HCT116 (cell line): ENCODE measurements around the gene RGS2. TPM values are rescaled to one million over a fixed set of nuclear protein-coding genes. Genes with fewer than 3 reads are reported as not detected.

ENCODE experiments used
- ATAC-seq: fragments of 200-7000 bp; cut with Tn5 transposase; 2 replicates; pipeline ENCODE4 v1.9.1; 2020; ENCODE audit warnings: mild to moderate bottlenecking, moderate library complexity
- BruUV-seq: library from RNA; stranded (reverse); fragments of 400-500 nt; replicated peaks from 2 replicates; lab custom pipeline; 2021; lab: Mats Ljungman, UMichigan
- CTCF ChIA-PET: fragments of 300-600 bp; sonication (Branson Sonifier 250); formaldehyde crosslinking; loops from one replicate; lab custom pipeline; 2021; ENCODE audit warnings: antibody characterized with exemption; lab: Charles Lee
- POLR2A ChIA-PET: fragments of 300-600, 350-600 bp; sonication (Branson Sonifier 250); formaldehyde crosslinking; loops from one replicate; lab custom pipeline; 2021; ENCODE audit warnings: antibody characterized with exemption; lab: Charles Lee
- RAD21 ChIA-PET, 2 experiments: fragments of 300-600 bp; sonication (Branson Sonifier 250); formaldehyde crosslinking; loops; one replicate each; lab custom pipeline; 2023; ENCODE audit warnings: low total read pairs in 2 of 2; ENCODE audit not compliant: uncharacterized antibody in 2 of 2, unreplicated experiment in 2 of 2, low non-redundant PET in 1 of 2; lab: Charles Lee
- DNase-seq: peaks from one replicate; pipeline ENCODE4 v3.0.0-alpha.2; 2010; ENCODE audit warnings: low read depth, low spot score
- H2AFZ ChIP-seq: fragments of 200-600 bp; shearing (Covaris generic), sonication (generic); 2 replicates; pipeline ENCODE4 v1.6.1; 2017; ENCODE audit warnings: low read depth, mixed run types, mixed read lengths, antibody characterized with exemption, low read length; ENCODE audit not compliant: poor library complexity, severe bottlenecking
- H3K27ac ChIP-seq: 2 replicates; pipeline ENCODE4 v1.5.1; 2012; ENCODE audit warnings: low read depth, low read length
- H3K27me3 ChIP-seq: fragments of 200-600 bp; sonication (generic); 2 replicates; pipeline ENCODE4 v1.6.1; 2016; ENCODE audit warnings: mixed run types, low read length, mixed read lengths; ENCODE audit not compliant: insufficient read depth
- H3K36me3 ChIP-seq, 2 experiments: fragments of 200-500 bp in 1 of 2; fragments of 200-600 bp in 1 of 2; sonication (Bioruptor generic) in 1 of 2; sonication (generic) in 1 of 2; 2 replicates each; pipeline versions ENCODE4 v1.5.1 to v1.6.1; 2014 to 2016; ENCODE audit warnings: low read length in 2 of 2, inconsistent platforms in 1 of 2, mixed read lengths in 1 of 2, mixed run types in 1 of 2; ENCODE audit not compliant: insufficient read depth in 2 of 2, control insufficient read depth in 1 of 2
- H3K4me1 ChIP-seq, 2 experiments: fragments of 200-600 bp in 1 of 2; sonication (generic) in 1 of 2; 2 replicates each; pipeline versions ENCODE4 v1.5.1 to v1.6.1; 2012 to 2017; ENCODE audit warnings: low read length in 2 of 2, inconsistent platforms in 1 of 2, mild to moderate bottlenecking in 1 of 2, mixed read lengths in 1 of 2, mixed run types in 1 of 2, moderate library complexity in 1 of 2; ENCODE audit not compliant: insufficient read depth in 2 of 2, control insufficient read depth in 1 of 2
- H3K4me2 ChIP-seq: fragments of 200-600 bp; sonication (generic); 2 replicates; pipeline ENCODE4 v1.6.1; 2017; ENCODE audit warnings: mixed run types, low read length, mixed read lengths
- H3K4me3 ChIP-seq, 2 experiments: fragments of 200-600 bp in 1 of 2; sonication (generic) in 1 of 2; replicated peaks in 1 of 2; 2 replicates each; pipeline ENCODE4 v1.5.1; 2011 to 2016; ENCODE audit warnings: low read length in 2 of 2, control low read depth in 1 of 2, low read depth in 1 of 2, mild to moderate bottlenecking in 1 of 2, mixed read lengths in 1 of 2, mixed run types in 1 of 2
- H3K79me2 ChIP-seq: fragments of 200-600 bp; sonication (generic); 2 replicates; pipeline ENCODE4 v1.6.1; 2017; ENCODE audit warnings: mild to moderate bottlenecking, mixed run types, low read length, moderate library complexity, mixed read lengths; ENCODE audit not compliant: insufficient read depth
- H3K9ac ChIP-seq: fragments of 200-600 bp; sonication (generic); 2 replicates; pipeline ENCODE4 v1.6.1; 2016; ENCODE audit warnings: low read length, mixed read lengths
- H3K9me2 ChIP-seq: fragments of 200-600 bp; sonication (generic), shearing (Covaris generic); 2 replicates; pipeline ENCODE4 v1.6.1; 2017; ENCODE audit warnings: mixed run types, mild to moderate bottlenecking, moderate library complexity; ENCODE audit not compliant: insufficient read depth
- H3K9me3 ChIP-seq, 2 experiments: fragments of 200-500 bp in 1 of 2; fragments of 200-600 bp in 1 of 2; sonication (Bioruptor generic) in 1 of 2; sonication (generic) in 1 of 2; 2 replicates each; pipeline ENCODE4 v1.6.1; 2014 to 2017; ENCODE audit warnings: low read length in 2 of 2, mixed read lengths in 2 of 2, inconsistent platforms in 1 of 2, low read depth in 1 of 2, mild to moderate bottlenecking in 1 of 2, mixed run types in 1 of 2, moderate library complexity in 1 of 2; ENCODE audit not compliant: control insufficient read depth in 1 of 2, insufficient read depth in 1 of 2
- H4K20me1 ChIP-seq: fragments of 200-600 bp; sonication (generic), shearing (Covaris generic); 2 replicates; pipeline ENCODE4 v1.6.1; 2017; ENCODE audit warnings: mixed run types, mild to moderate bottlenecking, moderate library complexity; ENCODE audit not compliant: insufficient read depth
- CBX3 ChIP-seq: IDR thresholded peaks from 2 replicates; pipeline ENCODE4 v1.6.1; 2012; ENCODE audit warnings: low read depth
- EZH2phosphoT487 ChIP-seq: fragments of 200-600 bp; IDR thresholded peaks from 2 replicates; pipeline ENCODE4 v1.6.1; 2018; ENCODE audit warnings: antibody characterized with exemption, borderline replicate concordance
- intact Hi-C: fragments of 100-400 bp; cut with micrococcal nuclease; formaldehyde crosslinking; loops from 2 replicates; pipeline ENCODE4 v1.10.0; 2022
- total RNA-seq: library from RNA; stranded (reverse); gene quantifications from one replicate; pipeline ENCODE4 v1.2.1, GENCODE V29; 2021; ENCODE audit not compliant: unreplicated experiment
- TF ChIP-seq, protein P1 (sequence below): IDR thresholded peaks from 2 replicates; pipeline ENCODE4 v1.6.1; 2012
- TF ChIP-seq, protein P2 (sequence below): IDR thresholded peaks from 2 replicates; pipeline ENCODE4 v1.6.1; 2012
- TF ChIP-seq, protein P3 (sequence below): IDR thresholded peaks from 2 replicates; pipeline ENCODE4 v1.6.1; 2011; ENCODE audit warnings: mild to moderate bottlenecking, low read length, moderate library complexity; ENCODE audit not compliant: insufficient replicate concordance; ENCODE audit errors: extremely low read depth
- TF ChIP-seq, protein P4 (sequence below), 3 experiments: fragments of 200-600 bp in 1 of 3; sonication (generic) in 1 of 3; IDR thresholded peaks in 2 of 3; conservative IDR thresholded peaks in 1 of 3; 2 replicates each; pipeline ENCODE4 v1.5.1; 2012 to 2017; ENCODE audit warnings: low read depth in 2 of 3, low read length in 2 of 3, antibody characterized with exemption in 1 of 3, borderline replicate concordance in 1 of 3, control low read depth in 1 of 3, mild to moderate bottlenecking in 1 of 3, mixed read lengths in 1 of 3, mixed run types in 1 of 3, moderate library complexity in 1 of 3; ENCODE audit not compliant: insufficient read depth in 1 of 3

RGS2 gene
- total RNA-seq, 1 experiment from 2014 or later = 21.1 TPM

DNA sequence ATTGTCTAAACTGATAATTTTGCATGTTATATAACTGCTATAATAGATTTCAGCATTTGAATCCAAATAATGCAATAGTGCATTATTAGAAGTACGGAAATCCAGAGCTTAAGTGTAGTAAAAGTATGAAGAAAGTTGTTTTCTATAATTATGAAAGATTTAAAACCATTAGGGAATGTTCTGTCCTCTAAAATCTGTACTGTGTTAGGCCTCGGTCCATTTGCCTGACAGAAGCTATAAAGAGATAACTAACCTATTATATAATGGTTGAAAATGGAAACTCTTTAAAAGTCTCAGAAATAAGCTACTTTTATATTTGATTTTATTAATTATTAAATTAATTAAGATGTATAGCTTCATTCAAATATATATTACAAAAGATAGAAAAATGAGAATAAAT, 16.2 kb upstream of the RGS2 start:
- no peak overlapping the region for H3K4me3 ChIP-seq
- no peaks in the 10 kb centered on the region for H3K79me2 ChIP-seq
- ChIA-PET RAD21 (no interaction called here), CTCF (no interaction called here), POLR2A (interaction anchor here (1.2 kb wide), 1 partner anchor 15 kb away, joined by 3 read pairs; no protein-coding TSS in a partner anchor)
- TF ChIP-seq, protein P1, sequence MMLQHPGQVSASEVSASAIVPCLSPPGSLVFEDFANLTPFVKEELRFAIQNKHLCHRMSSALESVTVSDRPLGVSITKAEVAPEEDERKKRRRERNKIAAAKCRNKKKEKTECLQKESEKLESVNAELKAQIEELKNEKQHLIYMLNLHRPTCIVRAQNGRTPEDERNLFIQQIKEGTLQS = no peak
- TF ChIP-seq, protein P2, sequence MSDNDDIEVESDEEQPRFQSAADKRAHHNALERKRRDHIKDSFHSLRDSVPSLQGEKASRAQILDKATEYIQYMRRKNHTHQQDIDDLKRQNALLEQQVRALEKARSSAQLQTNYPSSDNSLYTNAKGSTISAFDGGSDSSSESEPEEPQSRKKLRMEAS = no peak
- TF ChIP-seq EZH2phosphoT487 (no peak), CBX3 (no peak)
- TF ChIP-seq, protein P3, sequence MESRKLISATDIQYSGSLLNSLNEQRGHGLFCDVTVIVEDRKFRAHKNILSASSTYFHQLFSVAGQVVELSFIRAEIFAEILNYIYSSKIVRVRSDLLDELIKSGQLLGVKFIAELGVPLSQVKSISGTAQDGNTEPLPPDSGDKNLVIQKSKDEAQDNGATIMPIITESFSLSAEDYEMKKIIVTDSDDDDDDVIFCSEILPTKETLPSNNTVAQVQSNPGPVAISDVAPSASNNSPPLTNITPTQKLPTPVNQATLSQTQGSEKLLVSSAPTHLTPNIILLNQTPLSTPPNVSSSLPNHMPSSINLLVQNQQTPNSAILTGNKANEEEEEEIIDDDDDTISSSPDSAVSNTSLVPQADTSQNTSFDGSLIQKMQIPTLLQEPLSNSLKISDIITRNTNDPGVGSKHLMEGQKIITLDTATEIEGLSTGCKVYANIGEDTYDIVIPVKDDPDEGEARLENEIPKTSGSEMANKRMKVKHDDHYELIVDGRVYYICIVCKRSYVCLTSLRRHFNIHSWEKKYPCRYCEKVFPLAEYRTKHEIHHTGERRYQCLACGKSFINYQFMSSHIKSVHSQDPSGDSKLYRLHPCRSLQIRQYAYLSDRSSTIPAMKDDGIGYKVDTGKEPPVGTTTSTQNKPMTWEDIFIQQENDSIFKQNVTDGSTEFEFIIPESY = no peak
- TF ChIP-seq, protein P4, sequence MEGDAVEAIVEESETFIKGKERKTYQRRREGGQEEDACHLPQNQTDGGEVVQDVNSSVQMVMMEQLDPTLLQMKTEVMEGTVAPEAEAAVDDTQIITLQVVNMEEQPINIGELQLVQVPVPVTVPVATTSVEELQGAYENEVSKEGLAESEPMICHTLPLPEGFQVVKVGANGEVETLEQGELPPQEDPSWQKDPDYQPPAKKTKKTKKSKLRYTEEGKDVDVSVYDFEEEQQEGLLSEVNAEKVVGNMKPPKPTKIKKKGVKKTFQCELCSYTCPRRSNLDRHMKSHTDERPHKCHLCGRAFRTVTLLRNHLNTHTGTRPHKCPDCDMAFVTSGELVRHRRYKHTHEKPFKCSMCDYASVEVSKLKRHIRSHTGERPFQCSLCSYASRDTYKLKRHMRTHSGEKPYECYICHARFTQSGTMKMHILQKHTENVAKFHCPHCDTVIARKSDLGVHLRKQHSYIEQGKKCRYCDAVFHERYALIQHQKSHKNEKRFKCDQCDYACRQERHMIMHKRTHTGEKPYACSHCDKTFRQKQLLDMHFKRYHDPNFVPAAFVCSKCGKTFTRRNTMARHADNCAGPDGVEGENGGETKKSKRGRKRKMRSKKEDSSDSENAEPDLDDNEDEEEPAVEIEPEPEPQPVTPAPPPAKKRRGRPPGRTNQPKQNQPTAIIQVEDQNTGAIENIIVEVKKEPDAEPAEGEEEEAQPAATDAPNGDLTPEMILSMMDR (IDR thresholded peaks at IDR 0.05 in 2 of 3, conservative IDR thresholded peaks at IDR 0.05 in 1 of 3; ENCODE audit: borderline replicate concordance in 1 of 3, insufficient read depth in 1 of 3, low read depth in 2 of 3, low read length in 2 of 3) = no peak
- ATAC-seq = no peak
- no peak overlapping the region for H3K4me2 ChIP-seq
- no peak overlapping the region for H3K9ac ChIP-seq
- no peaks in the 10 kb centered on the region for H4K20me1 ChIP-seq
- no peaks in the 10 kb centered on the region for H3K9me2 ChIP-seq
- H3K9me3 ChIP-seq = no peaks in the 10 kb centered on the region
- intact Hi-C loops = no loop called here
- no peak overlapping the region for H2AFZ ChIP-seq
- no TSS peak for BruUV-seq
- H3K27ac ChIP-seq = no peak overlapping the region
- no peaks in the 10 kb centered on the region for H3K36me3 ChIP-seq
- H3K27me3 ChIP-seq = no peaks in the 10 kb centered on the region
- peaks cover 0 to 8% of the 10 kb centered on the region in 2 experiments; a peak in 1 of 4 replicates for H3K4me1 ChIP-seq
- no peak for DNase-seq
